ENCODE data around the gene GMPR2. TPM values are rescaled to one million over a fixed set of nuclear protein-coding genes. Genes with fewer than 3 reads are reported as not detected.
"Not testable (repeated sequence)": the region's sequence is repeated elsewhere in the genome, so short reads cannot be mapped to it uniquely, and the experiment has no call there.

GMPR2 gene
- total RNA-seq, 1 donor from 2014 or later, result 61.7 TPM

DNA sequence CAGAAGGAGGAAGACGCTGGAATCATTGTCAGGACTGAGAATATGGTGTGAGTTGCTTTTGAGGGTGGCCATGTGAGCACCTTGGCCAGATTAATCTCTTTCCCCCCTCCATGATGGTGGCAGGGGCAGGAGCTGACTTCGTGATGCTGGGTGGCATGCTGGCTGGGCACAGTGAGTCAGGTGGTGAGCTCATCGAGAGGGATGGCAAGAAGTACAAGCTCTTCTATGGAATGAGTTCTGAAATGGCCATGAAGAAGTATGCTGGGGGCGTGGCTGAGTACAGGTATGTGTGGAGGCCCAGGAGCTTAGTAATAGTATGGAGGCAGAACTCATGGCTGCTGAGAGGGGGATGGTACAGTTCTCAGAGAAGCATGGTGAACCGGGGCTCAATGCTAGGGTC is 5.4 kb downstream of the GMPR2 start:
- Mint-ChIP-seq H3K27ac (ENCODE audit: unreplicated experiment) (no peak overlapping the region), H3K4me3 (ENCODE audit: unreplicated experiment) (no peak overlapping the region), H3K27me3 (ENCODE audit: unreplicated experiment) (no peaks in the 10 kb centered on the region), H3K9me3 (ENCODE audit: unreplicated experiment) (no peaks in the 10 kb centered on the region), H3K36me3 (ENCODE audit: unreplicated experiment) (peaks cover 43% of the 10 kb centered on the region), H3K4me1 (ENCODE audit: unreplicated experiment) (peaks cover 51% of the 10 kb centered on the region)
- DNase-seq (ENCODE audit: extremely low spot score, unreplicated experiment), result no peak
- TF ChIP-seq, protein P1, sequence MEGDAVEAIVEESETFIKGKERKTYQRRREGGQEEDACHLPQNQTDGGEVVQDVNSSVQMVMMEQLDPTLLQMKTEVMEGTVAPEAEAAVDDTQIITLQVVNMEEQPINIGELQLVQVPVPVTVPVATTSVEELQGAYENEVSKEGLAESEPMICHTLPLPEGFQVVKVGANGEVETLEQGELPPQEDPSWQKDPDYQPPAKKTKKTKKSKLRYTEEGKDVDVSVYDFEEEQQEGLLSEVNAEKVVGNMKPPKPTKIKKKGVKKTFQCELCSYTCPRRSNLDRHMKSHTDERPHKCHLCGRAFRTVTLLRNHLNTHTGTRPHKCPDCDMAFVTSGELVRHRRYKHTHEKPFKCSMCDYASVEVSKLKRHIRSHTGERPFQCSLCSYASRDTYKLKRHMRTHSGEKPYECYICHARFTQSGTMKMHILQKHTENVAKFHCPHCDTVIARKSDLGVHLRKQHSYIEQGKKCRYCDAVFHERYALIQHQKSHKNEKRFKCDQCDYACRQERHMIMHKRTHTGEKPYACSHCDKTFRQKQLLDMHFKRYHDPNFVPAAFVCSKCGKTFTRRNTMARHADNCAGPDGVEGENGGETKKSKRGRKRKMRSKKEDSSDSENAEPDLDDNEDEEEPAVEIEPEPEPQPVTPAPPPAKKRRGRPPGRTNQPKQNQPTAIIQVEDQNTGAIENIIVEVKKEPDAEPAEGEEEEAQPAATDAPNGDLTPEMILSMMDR (IDR thresholded peaks at IDR 0.05), result no peak

DNA sequence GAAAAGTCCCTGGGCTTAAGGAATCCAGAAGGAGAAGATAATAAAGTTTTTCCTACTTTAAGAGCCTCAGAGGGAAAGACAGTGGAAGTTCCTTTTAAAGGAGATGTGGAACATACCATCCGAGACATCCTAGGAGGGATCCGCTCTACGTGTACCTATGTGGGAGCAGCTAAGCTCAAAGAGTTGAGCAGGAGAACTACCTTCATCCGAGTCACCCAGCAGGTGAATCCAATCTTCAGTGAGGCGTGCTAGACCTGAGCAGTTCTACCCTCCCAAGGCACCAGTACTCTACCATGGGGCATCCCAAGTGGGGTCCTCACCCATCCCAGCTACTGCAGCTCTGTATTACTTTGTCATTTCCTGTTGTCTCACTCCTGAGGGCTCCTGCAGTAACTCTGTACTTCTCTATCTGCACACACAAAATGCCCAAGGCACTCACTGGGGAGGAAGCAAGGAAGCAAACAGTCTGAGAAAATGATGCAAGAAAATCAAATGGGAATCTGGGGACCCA is 5.9 kb downstream of the GMPR2 start:
- no peaks in the 10 kb centered on the region for H3K27me3 Mint-ChIP-seq (ENCODE audit: unreplicated experiment)
- H3K4me3 Mint-ChIP-seq (ENCODE audit: unreplicated experiment), result no peak overlapping the region
- peaks cover 51% of the 10 kb centered on the region for H3K4me1 Mint-ChIP-seq (ENCODE audit: unreplicated experiment)
- no peak overlapping the region for H3K27ac Mint-ChIP-seq (ENCODE audit: unreplicated experiment)
- H3K9me3 Mint-ChIP-seq (ENCODE audit: unreplicated experiment), result no peaks in the 10 kb centered on the region
- peaks cover 43% of the 10 kb centered on the region for H3K36me3 Mint-ChIP-seq (ENCODE audit: unreplicated experiment)
- DNase-seq (ENCODE audit: extremely low spot score, unreplicated experiment), result no peak
- TF ChIP-seq, protein P1 (IDR thresholded peaks at IDR 0.05), result no peak

DNA sequence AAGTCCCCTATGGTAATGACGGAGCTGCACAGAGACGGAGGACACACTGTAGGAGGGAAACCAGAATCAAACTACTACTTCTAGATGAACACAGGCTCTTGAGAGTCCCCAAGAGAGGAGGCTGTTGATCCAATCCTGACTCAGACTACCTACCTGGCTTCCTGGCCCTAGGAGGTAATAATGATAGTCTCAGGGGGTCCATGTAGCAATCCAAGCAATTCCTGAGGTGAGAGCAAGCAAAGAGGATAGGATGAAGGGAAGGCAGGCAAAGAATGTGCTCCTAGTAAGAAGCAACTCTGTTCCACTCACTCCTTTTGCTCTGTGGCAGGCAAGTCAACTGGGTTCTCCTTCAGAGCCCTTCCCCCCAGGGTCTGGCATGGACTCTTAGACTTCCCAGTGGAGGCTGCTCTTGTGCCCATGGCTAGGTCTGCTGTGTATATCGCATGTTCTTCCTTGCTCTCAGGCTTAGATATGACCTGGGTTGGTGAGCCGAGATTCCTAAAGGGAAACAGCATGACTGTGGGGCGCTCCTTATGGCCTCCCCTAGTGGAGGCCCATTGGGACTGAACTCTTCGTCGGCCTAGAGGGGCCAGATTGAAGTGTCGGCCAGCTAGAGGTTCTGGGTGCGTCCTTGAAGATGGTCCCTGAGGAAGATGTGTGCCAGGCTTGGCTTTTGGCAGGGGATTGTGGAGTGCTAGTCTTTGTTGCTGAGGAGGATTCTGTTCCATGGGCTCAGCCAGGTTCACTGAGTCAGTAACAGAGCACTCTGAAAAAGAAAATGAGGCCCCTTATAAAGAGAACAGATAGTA is 7.6 kb downstream of the GMPR2 start:
- no peak for DNase-seq (ENCODE audit: extremely low spot score, unreplicated experiment)
- peaks cover 43% of the 10 kb centered on the region for H3K36me3 Mint-ChIP-seq (ENCODE audit: unreplicated experiment)
- TF ChIP-seq, protein P1 (IDR thresholded peaks at IDR 0.05), result no peak
- H3K9me3 Mint-ChIP-seq (ENCODE audit: unreplicated experiment), result no peaks in the 10 kb centered on the region
- H3K27me3 Mint-ChIP-seq (ENCODE audit: unreplicated experiment), result no peaks in the 10 kb centered on the region
- H3K4me3 Mint-ChIP-seq (ENCODE audit: unreplicated experiment), result peak overlapping the region; percentile 88
- peaks cover 45% of the 10 kb centered on the region for H3K4me1 Mint-ChIP-seq (ENCODE audit: unreplicated experiment)
- peak overlapping the region; percentile 34 for H3K27ac Mint-ChIP-seq (ENCODE audit: unreplicated experiment)

DNA sequence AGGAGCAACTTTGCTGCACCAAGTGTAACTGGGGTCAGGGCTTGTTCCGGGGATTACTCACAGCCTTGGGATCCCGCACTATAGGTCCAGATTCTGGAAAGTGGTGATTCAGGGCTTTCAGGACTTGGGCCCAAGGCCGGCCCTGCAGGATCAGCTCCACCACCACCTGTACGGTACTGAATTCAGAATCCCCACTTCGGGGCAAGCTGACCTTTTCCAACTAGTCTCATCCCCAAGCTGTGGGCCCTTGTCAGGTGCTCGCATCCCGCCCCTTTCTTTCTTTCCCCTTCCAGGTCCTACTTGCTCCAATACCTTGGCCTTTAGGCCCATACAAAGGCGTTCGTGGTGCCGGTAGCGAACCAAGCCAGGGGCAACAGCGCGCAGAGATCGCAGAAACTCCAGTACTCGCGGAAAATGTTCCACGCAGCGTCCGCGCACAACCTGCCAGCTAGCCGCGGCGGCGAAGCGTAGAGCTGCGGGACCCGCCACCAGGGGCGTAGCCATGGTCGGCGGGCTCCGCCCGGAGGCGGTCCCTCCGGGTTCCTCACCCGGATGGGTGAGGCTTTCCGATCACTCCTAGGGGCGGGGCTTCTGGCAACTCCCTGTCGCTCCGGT is 9.2 kb downstream of the GMPR2 start:
- peak; percentile 97 for DNase-seq (ENCODE audit: extremely low spot score, unreplicated experiment)
- peak overlapping the region; percentile 88 for H3K4me3 Mint-ChIP-seq (ENCODE audit: unreplicated experiment)
- TF ChIP-seq, protein P1 (IDR thresholded peaks at IDR 0.05), result peak; percentile 63
- no peaks in the 10 kb centered on the region for H3K9me3 Mint-ChIP-seq (ENCODE audit: unreplicated experiment)
- H3K36me3 Mint-ChIP-seq (ENCODE audit: unreplicated experiment), result peaks cover 30% of the 10 kb centered on the region
- peak overlapping the region; percentile 100 for H3K27ac Mint-ChIP-seq (ENCODE audit: unreplicated experiment)
- no peaks in the 10 kb centered on the region for H3K27me3 Mint-ChIP-seq (ENCODE audit: unreplicated experiment)
- H3K4me1 Mint-ChIP-seq (ENCODE audit: unreplicated experiment), result peaks cover 44% of the 10 kb centered on the region

DNA sequence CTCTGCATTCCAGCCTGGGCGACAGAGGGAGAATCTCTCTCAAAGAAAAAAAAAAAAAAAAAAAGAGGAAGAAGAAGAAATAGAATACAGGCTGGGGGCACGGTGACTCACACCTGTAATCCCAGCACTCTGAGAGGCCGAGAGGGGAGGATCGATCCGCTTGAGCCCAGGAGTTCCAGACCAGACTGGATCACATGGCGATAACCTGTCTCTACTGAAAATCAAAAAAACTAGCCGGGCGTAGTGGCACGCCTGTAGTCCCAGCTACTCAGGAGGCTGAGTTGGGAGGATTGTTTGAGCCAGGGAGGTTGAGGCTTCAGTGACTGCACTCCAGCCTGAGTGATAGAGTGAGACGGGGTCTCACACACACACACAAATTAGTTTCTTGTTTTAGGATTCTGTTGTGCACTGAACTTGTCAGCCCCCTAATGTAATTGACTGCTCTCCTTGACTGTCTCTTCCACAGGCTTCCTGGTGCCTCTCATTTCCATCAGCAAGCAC is 10.7 kb downstream of the GMPR2 start:
- H3K4me1 Mint-ChIP-seq (ENCODE audit: unreplicated experiment), result peaks cover 45% of the 10 kb centered on the region
- peak overlapping the region; percentile 88 for H3K4me3 Mint-ChIP-seq (ENCODE audit: unreplicated experiment)
- H3K36me3 Mint-ChIP-seq (ENCODE audit: unreplicated experiment), result peaks cover 15% of the 10 kb centered on the region
- no peaks in the 10 kb centered on the region for H3K27me3 Mint-ChIP-seq (ENCODE audit: unreplicated experiment)
- no peak for DNase-seq (ENCODE audit: extremely low spot score, unreplicated experiment)
- TF ChIP-seq, protein P1 (IDR thresholded peaks at IDR 0.05), result no peak
- H3K9me3 Mint-ChIP-seq (ENCODE audit: unreplicated experiment), result no peaks in the 10 kb centered on the region
- H3K27ac Mint-ChIP-seq (ENCODE audit: unreplicated experiment), result peak overlapping the region; percentile 100

DNA sequence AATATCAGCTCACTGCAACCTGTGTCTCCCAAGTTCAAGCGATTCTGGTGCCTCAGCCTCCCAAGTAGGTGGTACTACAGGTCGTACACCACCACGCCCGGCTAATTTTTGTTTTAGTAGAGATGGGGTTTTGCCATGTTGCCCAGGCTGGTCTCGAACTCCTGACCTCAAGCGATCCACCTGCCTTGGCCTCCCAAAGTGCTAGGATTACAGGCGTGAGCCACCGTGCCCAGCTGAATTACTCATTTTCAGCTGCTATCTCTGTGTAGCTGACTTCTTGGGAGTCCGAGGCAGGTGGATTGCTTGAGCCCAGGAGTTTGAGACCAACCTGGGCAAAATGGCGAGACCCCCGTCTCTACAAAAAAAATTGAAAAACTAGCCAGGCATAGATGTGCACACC is 12.6 kb downstream of the GMPR2 start:
- H3K27me3 Mint-ChIP-seq (ENCODE audit: unreplicated experiment); H3K9me3 Mint-ChIP-seq (ENCODE audit: unreplicated experiment); DNase-seq (ENCODE audit: extremely low spot score, unreplicated experiment); H3K27ac Mint-ChIP-seq (ENCODE audit: unreplicated experiment); H3K36me3 Mint-ChIP-seq (ENCODE audit: unreplicated experiment); H3K4me3 Mint-ChIP-seq (ENCODE audit: unreplicated experiment): not testable (repeated sequence)
- peaks cover 31% of the 10 kb centered on the region for H3K4me1 Mint-ChIP-seq (ENCODE audit: unreplicated experiment)

Data from osteocyte (in vitro differentiated cells).